GM12878 (cell line): ENCODE data around the gene TMEM201. TPM values are rescaled to one million over a fixed set of nuclear protein-coding genes. Genes with fewer than 3 reads are reported as not detected.

ENCODE experiments used
- CHD2 ChIP-seq: IDR thresholded peaks from 2 replicates; pipeline ENCODE4 v1.6.1; 2011; ENCODE audit warnings: low read depth, low read length, improper control_type of control experiment, borderline replicate concordance
- DPF2 ChIP-seq: fragments of 450-650 bp; IDR thresholded peaks from 2 replicates; pipeline ENCODE4 v1.6.1; 2017; ENCODE audit warnings: mild to moderate bottlenecking
- FOXK2 ChIP-seq: fragments of 450-650 bp; IDR thresholded peaks from 2 replicates; pipeline ENCODE4 v1.6.1; 2017; ENCODE audit warnings: mild to moderate bottlenecking, moderate library complexity
- HDGF ChIP-seq: fragments of 450-650 bp; IDR thresholded peaks from 2 replicates; pipeline ENCODE4 v1.6.1; 2016; ENCODE audit warnings: antibody characterized with exemption
- KLF5 ChIP-seq: fragments of 450-650 bp; IDR thresholded peaks from 2 replicates; pipeline ENCODE4 v1.6.1; 2014; ENCODE audit warnings: mild to moderate bottlenecking; ENCODE audit not compliant: partially characterized antibody
- NBN ChIP-seq: fragments of 450-650 bp; IDR thresholded peaks from 2 replicates; pipeline ENCODE4 v1.6.1; 2016
- NR2C1 ChIP-seq: fragments of 450-650 bp; IDR thresholded peaks from 2 replicates; pipeline ENCODE4 v1.6.1; 2017; ENCODE audit warnings: antibody characterized with exemption, mild to moderate bottlenecking, moderate library complexity
- NR2C2 ChIP-seq: IDR thresholded peaks from 2 replicates; pipeline ENCODE4 v1.6.1; 2011; ENCODE audit warnings: borderline replicate concordance, low read depth; ENCODE audit not compliant: control insufficient read depth, insufficient read length
- POLR2AphosphoS5 ChIP-seq: IDR thresholded peaks from 2 replicates; pipeline ENCODE4 v1.6.1; 2011; ENCODE audit warnings: mild to moderate bottlenecking, low read length, inconsistent platforms
- RAD21 ChIP-seq: IDR thresholded peaks from 2 replicates; pipeline ENCODE4 v1.6.1; 2011; ENCODE audit warnings: mild to moderate bottlenecking, low read depth, low read length, moderate library complexity; ENCODE audit not compliant: insufficient read depth
- RELA ChIP-seq: fragments of 450-650 bp; IDR thresholded peaks from 2 replicates; pipeline ENCODE4 v1.8.0; 2014; ENCODE audit warnings: borderline replicate concordance; ENCODE audit not compliant: partially characterized antibody
- RUNX3 ChIP-seq: IDR thresholded peaks from 2 replicates; pipeline ENCODE4 v1.6.1; 2012; ENCODE audit warnings: low read length, inconsistent platforms
- SMC3 ChIP-seq: IDR thresholded peaks from 2 replicates; pipeline ENCODE4 v1.6.1; 2011; ENCODE audit warnings: low read length, improper control_type of control experiment, borderline replicate concordance
- SREBF1 ChIP-seq: IDR thresholded peaks from 2 replicates; pipeline ENCODE4 v1.6.1; 2012; ENCODE audit warnings: mild to moderate bottlenecking, low read length
- SREBF2 ChIP-seq: IDR thresholded peaks from 2 replicates; pipeline ENCODE4 v1.6.1; 2012; ENCODE audit warnings: mild to moderate bottlenecking, low read length
- STAT3 ChIP-seq: IDR thresholded peaks from 2 replicates; pipeline ENCODE4 v1.6.1; 2011; ENCODE audit warnings: low read depth, low read length, improper control_type of control experiment
- SUPT20H ChIP-seq: IDR thresholded peaks from 2 replicates; pipeline ENCODE4 v1.6.1; 2011; ENCODE audit warnings: low read depth, mild to moderate bottlenecking, low read length, moderate library complexity, borderline replicate concordance; ENCODE audit not compliant: control insufficient read depth
- TCF3 ChIP-seq: IDR thresholded peaks from 2 replicates; pipeline ENCODE4 v1.6.1; 2012; ENCODE audit warnings: low read depth, mild to moderate bottlenecking, low read length, borderline replicate concordance; ENCODE audit not compliant: insufficient read depth
- polyA plus RNA-seq, 11 experiments: library from polyadenylated mRNA; depleted of rRNA in 4 of 11; unstranded in 6 of 11; stranded (reverse) in 5 of 11; fragments of >200 nt; fragmentation: Nextera tagmentation in 4 of 11; fragmentation: Illumina TruSeq in 1 of 11; extraction: Ambion mirVana in 4 of 11; extraction: Trizol in 1 of 11; gene quantifications; 1 replicate in 1 of 11; 2 replicates in 10 of 11; pipeline versions ENCODE4 v1.2.1 to v1.2.3, GENCODE V29; 2011 to 2016; ENCODE audit warnings: inconsistent platforms in 2 of 11, missing spikeins in 2 of 11, low read depth in 1 of 11
- total RNA-seq, 4 experiments: library from RNA; depleted of rRNA in 3 of 4; stranded (reverse); fragments of >200 nt in 3 of 4; fragmentation: Illumina TruSeq in 1 of 4; extraction: Trizol in 1 of 4; gene quantifications; 2 replicates each; pipeline versions ENCODE4 v1.2.1 to v1.2.3, GENCODE V29; 2013 to 2021
- TF ChIP-seq, protein P1 (sequence below): fragments of 450-650 bp; IDR thresholded peaks from 2 replicates; pipeline ENCODE4 v1.6.1; 2017; ENCODE audit warnings: mild to moderate bottlenecking, moderate library complexity
- TF ChIP-seq, protein P2 (sequence below): fragments of 450-650 bp; IDR thresholded peaks from 2 replicates; pipeline ENCODE4 v1.6.1; 2016; ENCODE audit warnings: mild to moderate bottlenecking
- TF ChIP-seq, protein P3 (sequence below): IDR thresholded peaks from 2 replicates; pipeline ENCODE4 v1.6.1; 2011; ENCODE audit warnings: borderline replicate concordance, low read depth, mild to moderate bottlenecking, moderate library complexity, low read length; ENCODE audit not compliant: insufficient read depth, poor library complexity, severe bottlenecking
- TF ChIP-seq, protein P4 (sequence below): IDR thresholded peaks from 2 replicates; pipeline ENCODE4 v1.6.1; 2011; ENCODE audit warnings: mild to moderate bottlenecking, low read depth, low read length, moderate library complexity; ENCODE audit not compliant: insufficient replicate concordance
- TF ChIP-seq, protein P5 (sequence below): IDR thresholded peaks from 2 replicates; pipeline ENCODE4 v1.6.1; 2012; ENCODE audit warnings: low read depth, low read length, improper control_type of control experiment

TMEM201 gene
- total and polyA plus RNA-seq, 10 of the 15 experiments (the other 5 are each of a cell fraction or from before 2014, with no cell fraction given), result 0.13 to 26.6 (median 6.1) TPM

DNA sequence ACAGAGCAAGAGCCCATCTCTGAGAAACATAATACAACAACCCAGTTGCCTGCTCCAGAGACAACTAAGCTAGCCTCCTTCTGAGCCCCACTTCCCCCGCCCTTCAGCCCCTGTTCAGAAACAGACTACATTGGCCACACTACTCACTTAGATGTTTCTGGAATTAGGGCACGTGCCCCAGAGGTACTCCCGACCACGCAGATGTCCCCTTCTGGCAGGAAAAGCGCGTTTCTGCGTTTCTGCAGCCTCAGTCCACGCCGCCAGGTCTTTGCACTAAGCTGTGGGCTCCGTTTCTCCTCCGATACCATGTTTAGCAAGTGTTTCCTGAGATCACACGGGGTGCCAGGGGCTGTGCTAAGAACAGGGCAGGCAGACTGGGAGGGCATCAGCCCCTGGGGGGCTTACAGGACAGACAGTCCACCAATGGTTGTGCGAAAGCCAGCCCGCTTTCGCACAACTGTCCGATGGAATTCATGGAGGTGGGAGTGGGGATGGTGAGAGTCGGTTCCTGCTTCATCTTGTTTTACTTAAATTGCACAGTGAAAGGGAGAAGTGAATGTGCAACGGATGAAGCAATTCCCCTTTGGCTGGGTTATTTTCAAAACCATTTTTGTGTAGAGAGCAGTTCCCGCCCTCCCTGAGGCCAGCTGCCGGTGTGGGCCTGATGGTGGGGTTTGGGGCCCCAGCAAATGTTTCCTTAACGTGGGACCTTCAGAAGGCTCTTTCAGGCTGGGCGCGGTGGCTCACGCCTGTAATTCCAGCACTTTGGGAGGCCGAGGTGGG, 65.5 kb downstream of the TMEM201 start (continued):
- TF ChIP-seq NBN (no peak), RUNX3 (no peak), POLR2AphosphoS5 (peak; percentile 30; the same call in 1 of the 2 replicates), SMC3 (no peak), KLF5 (no peak), SREBF1 (no peak), CHD2 (no peak), FOXK2 (no peak), STAT3 (no peak), RAD21 (no peak), RELA (no peak), NR2C1 (no peak), SUPT20H (no peak), NR2C2 (no peak), SREBF2 (no peak), DPF2 (no peak), TCF3 (no peak), HDGF (no peak)
- TF ChIP-seq, protein P1, sequence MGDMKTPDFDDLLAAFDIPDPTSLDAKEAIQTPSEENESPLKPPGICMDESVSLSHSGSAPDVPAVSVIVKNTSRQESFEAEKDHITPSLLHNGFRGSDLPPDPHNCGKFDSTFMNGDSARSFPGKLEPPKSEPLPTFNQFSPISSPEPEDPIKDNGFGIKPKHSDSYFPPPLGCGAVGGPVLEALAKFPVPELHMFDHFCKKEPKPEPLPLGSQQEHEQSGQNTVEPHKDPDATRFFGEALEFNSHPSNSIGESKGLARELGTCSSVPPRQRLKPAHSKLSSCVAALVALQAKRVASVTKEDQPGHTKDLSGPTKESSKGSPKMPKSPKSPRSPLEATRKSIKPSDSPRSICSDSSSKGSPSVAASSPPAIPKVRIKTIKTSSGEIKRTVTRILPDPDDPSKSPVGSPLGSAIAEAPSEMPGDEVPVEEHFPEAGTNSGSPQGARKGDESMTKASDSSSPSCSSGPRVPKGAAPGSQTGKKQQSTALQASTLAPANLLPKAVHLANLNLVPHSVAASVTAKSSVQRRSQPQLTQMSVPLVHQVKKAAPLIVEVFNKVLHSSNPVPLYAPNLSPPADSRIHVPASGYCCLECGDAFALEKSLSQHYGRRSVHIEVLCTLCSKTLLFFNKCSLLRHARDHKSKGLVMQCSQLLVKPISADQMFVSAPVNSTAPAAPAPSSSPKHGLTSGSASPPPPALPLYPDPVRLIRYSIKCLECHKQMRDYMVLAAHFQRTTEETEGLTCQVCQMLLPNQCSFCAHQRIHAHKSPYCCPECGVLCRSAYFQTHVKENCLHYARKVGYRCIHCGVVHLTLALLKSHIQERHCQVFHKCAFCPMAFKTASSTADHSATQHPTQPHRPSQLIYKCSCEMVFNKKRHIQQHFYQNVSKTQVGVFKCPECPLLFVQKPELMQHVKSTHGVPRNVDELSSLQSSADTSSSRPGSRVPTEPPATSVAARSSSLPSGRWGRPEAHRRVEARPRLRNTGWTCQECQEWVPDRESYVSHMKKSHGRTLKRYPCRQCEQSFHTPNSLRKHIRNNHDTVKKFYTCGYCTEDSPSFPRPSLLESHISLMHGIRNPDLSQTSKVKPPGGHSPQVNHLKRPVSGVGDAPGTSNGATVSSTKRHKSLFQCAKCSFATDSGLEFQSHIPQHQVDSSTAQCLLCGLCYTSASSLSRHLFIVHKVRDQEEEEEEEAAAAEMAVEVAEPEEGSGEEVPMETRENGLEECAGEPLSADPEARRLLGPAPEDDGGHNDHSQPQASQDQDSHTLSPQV, result no peak
- TF ChIP-seq, protein P2, sequence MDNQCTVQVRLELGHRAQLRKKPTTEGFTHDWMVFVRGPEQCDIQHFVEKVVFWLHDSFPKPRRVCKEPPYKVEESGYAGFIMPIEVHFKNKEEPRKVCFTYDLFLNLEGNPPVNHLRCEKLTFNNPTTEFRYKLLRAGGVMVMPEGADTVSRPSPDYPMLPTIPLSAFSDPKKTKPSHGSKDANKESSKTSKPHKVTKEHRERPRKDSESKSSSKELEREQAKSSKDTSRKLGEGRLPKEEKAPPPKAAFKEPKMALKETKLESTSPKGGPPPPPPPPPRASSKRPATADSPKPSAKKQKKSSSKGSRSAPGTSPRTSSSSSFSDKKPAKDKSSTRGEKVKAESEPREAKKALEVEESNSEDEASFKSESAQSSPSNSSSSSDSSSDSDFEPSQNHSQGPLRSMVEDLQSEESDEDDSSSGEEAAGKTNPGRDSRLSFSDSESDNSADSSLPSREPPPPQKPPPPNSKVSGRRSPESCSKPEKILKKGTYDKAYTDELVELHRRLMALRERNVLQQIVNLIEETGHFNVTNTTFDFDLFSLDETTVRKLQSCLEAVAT, result no peak; the same call in 1 of the 2 replicates
- TF ChIP-seq, protein P3, sequence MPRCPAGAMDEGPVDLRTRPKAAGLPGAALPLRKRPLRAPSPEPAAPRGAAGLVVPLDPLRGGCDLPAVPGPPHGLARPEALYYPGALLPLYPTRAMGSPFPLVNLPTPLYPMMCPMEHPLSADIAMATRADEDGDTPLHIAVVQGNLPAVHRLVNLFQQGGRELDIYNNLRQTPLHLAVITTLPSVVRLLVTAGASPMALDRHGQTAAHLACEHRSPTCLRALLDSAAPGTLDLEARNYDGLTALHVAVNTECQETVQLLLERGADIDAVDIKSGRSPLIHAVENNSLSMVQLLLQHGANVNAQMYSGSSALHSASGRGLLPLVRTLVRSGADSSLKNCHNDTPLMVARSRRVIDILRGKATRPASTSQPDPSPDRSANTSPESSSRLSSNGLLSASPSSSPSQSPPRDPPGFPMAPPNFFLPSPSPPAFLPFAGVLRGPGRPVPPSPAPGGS, result no peak
- TF ChIP-seq, protein P4, sequence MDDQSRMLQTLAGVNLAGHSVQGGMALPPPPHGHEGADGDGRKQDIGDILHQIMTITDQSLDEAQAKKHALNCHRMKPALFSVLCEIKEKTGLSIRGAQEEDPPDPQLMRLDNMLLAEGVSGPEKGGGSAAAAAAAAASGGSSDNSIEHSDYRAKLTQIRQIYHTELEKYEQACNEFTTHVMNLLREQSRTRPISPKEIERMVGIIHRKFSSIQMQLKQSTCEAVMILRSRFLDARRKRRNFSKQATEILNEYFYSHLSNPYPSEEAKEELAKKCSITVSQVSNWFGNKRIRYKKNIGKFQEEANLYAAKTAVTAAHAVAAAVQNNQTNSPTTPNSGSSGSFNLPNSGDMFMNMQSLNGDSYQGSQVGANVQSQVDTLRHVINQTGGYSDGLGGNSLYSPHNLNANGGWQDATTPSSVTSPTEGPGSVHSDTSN, result no peak
- TF ChIP-seq, protein P5, sequence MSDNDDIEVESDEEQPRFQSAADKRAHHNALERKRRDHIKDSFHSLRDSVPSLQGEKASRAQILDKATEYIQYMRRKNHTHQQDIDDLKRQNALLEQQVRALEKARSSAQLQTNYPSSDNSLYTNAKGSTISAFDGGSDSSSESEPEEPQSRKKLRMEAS, result peak; percentile 49; the same call in 1 of the 2 replicates
